ENCODE results near the gene ZNF586. TPM values are rescaled to one million over a fixed set of nuclear protein-coding genes. Genes with fewer than 3 reads are reported as not detected.
A peak's percentile ranks its signal among the peaks of the same experiment; 100 is the strongest.
"Not testable (repeated sequence)": the region's sequence is repeated elsewhere in the genome, so short reads cannot be mapped to it uniquely, and the experiment has no call there.

The ZNF586 gene
- total RNA-seq, 1 donor from 2014 or later: 22.7 TPM

GRCh38 chr19:57803265-57803593 lies 33.8 kb downstream of the ZNF586 start:
- H3K4me1 Mint-ChIP-seq (ENCODE audit: low read depth, unreplicated experiment): peaks cover 18% of the 10 kb centered on the region
- TF ChIP-seq CTCF (IDR thresholded peaks at IDR 0.05; ENCODE audit: partially characterized antibody, unreplicated experiment): no peak
- no peak for DNase-seq

GRCh38 chr19:57803594-57804325 lies 34.3 kb downstream of the ZNF586 start:
- peaks cover 3% of the 10 kb centered on the region for H3K27me3 Mint-ChIP-seq (ENCODE audit: unreplicated experiment)
- H3K9me3 Mint-ChIP-seq (ENCODE audit: unreplicated experiment): peaks cover 4% of the 10 kb centered on the region
- peak overlapping the region; percentile 99 for H3K4me3 Mint-ChIP-seq (ENCODE audit: unreplicated experiment)
- peak; percentile 41 for DNase-seq
- H3K4me1 Mint-ChIP-seq (ENCODE audit: low read depth, unreplicated experiment): peaks cover 18% of the 10 kb centered on the region
- H3K36me3 Mint-ChIP-seq (ENCODE audit: unreplicated experiment): no peaks in the 10 kb centered on the region
- peak overlapping the region; percentile 99 for H3K27ac Mint-ChIP-seq (ENCODE audit: unreplicated experiment)
- TF ChIP-seq CTCF (IDR thresholded peaks at IDR 0.05; ENCODE audit: partially characterized antibody, unreplicated experiment): no peak

More at GRCh38 chr19:57803265-57803593, 33.8 kb downstream of the ZNF586 start:
- Mint-ChIP-seq H3K9me3 (ENCODE audit: unreplicated experiment) (peaks cover 4% of the 10 kb centered on the region), H3K36me3 (ENCODE audit: unreplicated experiment) (no peaks in the 10 kb centered on the region), H3K27me3 (ENCODE audit: unreplicated experiment) (peaks cover 3% of the 10 kb centered on the region), H3K4me3 (ENCODE audit: unreplicated experiment) (peak overlapping the region; percentile 99), H3K27ac (ENCODE audit: unreplicated experiment) (peak overlapping the region; percentile 99)

GRCh38 chr19:57807541-57807940 lies 38.1 kb downstream of the ZNF586 start:
- H3K27me3 Mint-ChIP-seq (ENCODE audit: unreplicated experiment): peaks cover 4% of the 10 kb centered on the region
- H3K9me3 Mint-ChIP-seq (ENCODE audit: unreplicated experiment): peaks cover 4% of the 10 kb centered on the region
- no peak overlapping the region for H3K27ac Mint-ChIP-seq (ENCODE audit: unreplicated experiment)
- no peak overlapping the region for H3K4me3 Mint-ChIP-seq (ENCODE audit: unreplicated experiment)
- TF ChIP-seq CTCF (IDR thresholded peaks at IDR 0.05; ENCODE audit: partially characterized antibody, unreplicated experiment): no peak
- H3K4me1 Mint-ChIP-seq (ENCODE audit: low read depth, unreplicated experiment): peaks cover 15% of the 10 kb centered on the region
- DNase-seq: no peak
- H3K36me3 Mint-ChIP-seq (ENCODE audit: unreplicated experiment): no peaks in the 10 kb centered on the region

GRCh38 chr19:57810410-57811295 lies 41.2 kb downstream of the ZNF586 start:
- not testable (repeated sequence) for H3K4me1 Mint-ChIP-seq (ENCODE audit: low read depth, unreplicated experiment); H3K27me3 Mint-ChIP-seq (ENCODE audit: unreplicated experiment); H3K4me3 Mint-ChIP-seq (ENCODE audit: unreplicated experiment); H3K9me3 Mint-ChIP-seq (ENCODE audit: unreplicated experiment); H3K27ac Mint-ChIP-seq (ENCODE audit: unreplicated experiment); DNase-seq; H3K36me3 Mint-ChIP-seq (ENCODE audit: unreplicated experiment)

- Mint-ChIP-seq H3K27ac (ENCODE audit: unreplicated experiment) (no peak overlapping the region), H3K9me3 (ENCODE audit: unreplicated experiment) (peaks cover 1% of the 10 kb centered on the region), H3K27me3 (ENCODE audit: unreplicated experiment) (peaks cover 5% of the 10 kb centered on the region), H3K36me3 (ENCODE audit: unreplicated experiment) (no peaks in the 10 kb centered on the region), H3K4me3 (ENCODE audit: unreplicated experiment) (no peak overlapping the region), H3K4me1 (ENCODE audit: low read depth, unreplicated experiment) (peaks cover 8% of the 10 kb centered on the region)
- TF ChIP-seq CTCF (IDR thresholded peaks at IDR 0.05; ENCODE audit: partially characterized antibody, unreplicated experiment): no peak
- DNase-seq: no peak
Measured at GRCh38 chr19:57812226-57812625, 42.8 kb downstream of the ZNF586 start.

GRCh38 chr19:57812975-57813820 lies 43.7 kb downstream of the ZNF586 start:
- H3K4me1 Mint-ChIP-seq (ENCODE audit: low read depth, unreplicated experiment); H3K36me3 Mint-ChIP-seq (ENCODE audit: unreplicated experiment); H3K27ac Mint-ChIP-seq (ENCODE audit: unreplicated experiment); H3K27me3 Mint-ChIP-seq (ENCODE audit: unreplicated experiment); H3K9me3 Mint-ChIP-seq (ENCODE audit: unreplicated experiment); DNase-seq: not testable (repeated sequence)
- H3K4me3 Mint-ChIP-seq (ENCODE audit: unreplicated experiment): peak overlapping the region; percentile 67

Data from glutamatergic neuron (in vitro differentiated cells).